B cell (primary cell): Measurements from ENCODE around the gene PLCE1. TPM values are rescaled to one million over a fixed set of nuclear protein-coding genes. Genes with fewer than 3 reads are reported as not detected.
"Not testable (repeated sequence)": the region's sequence is repeated elsewhere in the genome, so short reads cannot be mapped to it uniquely, and the experiment has no call there.

Experiments
- ATAC-seq: fragments of 200-7000 bp; cut with Tn5 transposase; one replicate; pipeline ENCODE4 v1.10.0; 2021; ENCODE audit warnings: low read depth, mild to moderate bottlenecking, moderate number of reproducible peaks, moderate library complexity
- CTCF ChIA-PET: fragments of 350-600 bp; sonication (Branson Sonifier 250); formaldehyde crosslinking; loops from one replicate; lab custom pipeline; 2021; ENCODE audit warnings: antibody characterized with exemption, inconsistent platforms; lab: Charles Lee
- POLR2A ChIA-PET: fragments of 350-600 bp; sonication (Branson Sonifier 250); formaldehyde crosslinking; loops from one replicate; lab custom pipeline; 2021; ENCODE audit warnings: antibody characterized with exemption; lab: Charles Lee
- DNase-seq: peaks from one replicate; pipeline ENCODE4 v3.0.0; 2013
- H2AFZ ChIP-seq: 2 replicates; pipeline ENCODE4 v1.6.1; 2012; ENCODE audit warnings: mild to moderate bottlenecking, low read depth, low read length; ENCODE audit not compliant: insufficient read depth, poor library complexity, severe bottlenecking
- H3K27ac ChIP-seq, 2 donors: 1 replicate in 1 of 2; 2 replicates in 1 of 2; pipeline ENCODE4 v1.5.1; 2012 to 2013; ENCODE audit warnings: low read length in 2 of 2, mild to moderate bottlenecking in 2 of 2, moderate library complexity in 1 of 2
- H3K27me3 ChIP-seq, 4 experiments: fragments of 200-600 bp in 1 of 4; sonication (generic) in 1 of 4; replicated peaks in 1 of 4; 1 replicate in 2 of 4; 2 replicates in 2 of 4; pipeline versions ENCODE4 v1.6.1 to v1.7.0; 2013 to 2016; ENCODE audit warnings: low read length in 3 of 4, mild to moderate bottlenecking in 2 of 4, mixed read lengths in 1 of 4, moderate library complexity in 1 of 4; ENCODE audit not compliant: insufficient read depth in 4 of 4, control insufficient read depth in 3 of 4; ENCODE audit errors: control extremely low read depth in 1 of 4
- H3K36me3 ChIP-seq, 2 experiments: replicated peaks in 1 of 2; 1 replicate in 1 of 2; 2 replicates in 1 of 2; pipeline versions ENCODE4 v1.6.1 to v1.7.1; 2013; ENCODE audit warnings: low read length in 1 of 2; ENCODE audit not compliant: insufficient read depth in 2 of 2, control insufficient read depth in 1 of 2; ENCODE audit errors: control extremely low read depth in 1 of 2, extremely low read depth in 1 of 2
- H3K4me1 ChIP-seq, 2 donors: fragments of 200-600 bp in 1 of 2; sonication (generic) in 1 of 2; 1 replicate in 1 of 2; 2 replicates in 1 of 2; pipeline versions ENCODE4 v1.5.1 to v1.6.1; 2013 to 2017; ENCODE audit warnings: low read length in 2 of 2; ENCODE audit not compliant: control insufficient read depth in 2 of 2, insufficient read depth in 2 of 2
- H3K4me2 ChIP-seq: replicated peaks from 2 replicates; pipeline ENCODE3; 2012; ENCODE audit warnings: mild to moderate bottlenecking, low read depth, low read length; ENCODE audit not compliant: poor library complexity, severe bottlenecking
- H3K4me3 ChIP-seq, 5 experiments: fragments of 200-600 bp in 1 of 5; sonication (generic) in 1 of 5; 1 replicate in 3 of 5; 2 replicates in 2 of 5; pipeline versions ENCODE4 v1.5.1 to v1.7.0; 2011 to 2016; ENCODE audit warnings: low read length in 4 of 5, mild to moderate bottlenecking in 4 of 5, low read depth in 2 of 5, control low read depth in 1 of 5, moderate library complexity in 1 of 5; ENCODE audit not compliant: insufficient read depth in 1 of 5; ENCODE audit errors: control extremely low read depth in 1 of 5, extremely low read depth in 1 of 5
- H3K79me2 ChIP-seq: fragments of 200-600 bp; sonication (generic); one replicate; pipeline ENCODE4 v1.6.0; 2016; ENCODE audit warnings: low read length; ENCODE audit not compliant: control insufficient read depth, insufficient read depth
- H3K9ac ChIP-seq: fragments of 200-600 bp; sonication (generic); 2 replicates; pipeline ENCODE4 v1.6.1; 2017; ENCODE audit warnings: mild to moderate bottlenecking, low read length, moderate library complexity
- H3K9me3 ChIP-seq, 3 donors: one replicate each; pipeline versions ENCODE4 v1.6.1 to v1.7.1; 2013; ENCODE audit warnings: low read length in 2 of 3; ENCODE audit not compliant: control insufficient read depth in 2 of 3, insufficient read depth in 1 of 3; ENCODE audit errors: control extremely low read depth in 1 of 3
- H4K20me1 ChIP-seq: 2 replicates; pipeline ENCODE4 v1.6.0; 2012; ENCODE audit warnings: mild to moderate bottlenecking, low read length; ENCODE audit not compliant: insufficient read depth, control insufficient read depth, poor library complexity, severe bottlenecking
- H3K27ac Mint-ChIP-seq: one replicate; pipeline ENCODE4 v1.8.0; 2021; ENCODE audit warnings: mixed read lengths
- H3K27me3 Mint-ChIP-seq: one replicate; pipeline ENCODE4 v1.8.0; 2021; ENCODE audit warnings: mixed read lengths
- H3K4me1 Mint-ChIP-seq: one replicate; pipeline ENCODE4 v1.8.0; 2021; ENCODE audit warnings: mixed read lengths
- H3K4me3 Mint-ChIP-seq: one replicate; pipeline ENCODE4 v1.8.0; 2021; ENCODE audit warnings: mixed read lengths
- H3K9me3 Mint-ChIP-seq: one replicate; pipeline ENCODE4 v1.8.0; 2022; ENCODE audit warnings: mixed read lengths; ENCODE audit not compliant: insufficient read depth
- EZH2 ChIP-seq: IDR thresholded peaks from 2 replicates; pipeline ENCODE4 v1.6.1; 2012; ENCODE audit warnings: borderline replicate concordance, low read depth, mild to moderate bottlenecking, moderate library complexity, low read length; ENCODE audit not compliant: insufficient read depth, poor library complexity, severe bottlenecking
- WGBS: methylation state at CpG from one replicate; pipeline ENCODE4 v1.1.5; 2013; ENCODE audit warnings: missing lambda C conversion rate; ENCODE audit not compliant: insufficient coverage; 5-methylcytosine and 5-hydroxymethylcytosine counted together
- intact Hi-C: fragments of 100-400 bp; cut with micrococcal nuclease; formaldehyde crosslinking; loops from one replicate; pipeline ENCODE4 v1.10.0; 2022
- polyA plus RNA-seq: library from polyadenylated mRNA; depleted of rRNA; stranded (reverse); fragments of >200 nt; gene quantifications from 2 replicates; pipeline ENCODE4 v1.2.3, GENCODE V29; 2012
- total RNA-seq, 2 donors: library from RNA; stranded (reverse); fragments of 120-200 nt in 1 of 2; gene quantifications; 1 replicate in 1 of 2; 2 replicates in 1 of 2; pipeline versions ENCODE4 v1.2.3 to v1.2.4, GENCODE V29; 2013 to 2022
- TF ChIP-seq, protein P1 (sequence below): fragments of 200-600 bp; IDR thresholded peaks from one replicate; pipeline ENCODE4 v1.8.0; 2022; ENCODE audit warnings: antibody characterized with exemption, mild to moderate bottlenecking

The PLCE1 gene
- total and polyA plus RNA-seq, 2 donors (not counting 1 experiment from before 2014, with no cell fraction given): not detected

DNA sequence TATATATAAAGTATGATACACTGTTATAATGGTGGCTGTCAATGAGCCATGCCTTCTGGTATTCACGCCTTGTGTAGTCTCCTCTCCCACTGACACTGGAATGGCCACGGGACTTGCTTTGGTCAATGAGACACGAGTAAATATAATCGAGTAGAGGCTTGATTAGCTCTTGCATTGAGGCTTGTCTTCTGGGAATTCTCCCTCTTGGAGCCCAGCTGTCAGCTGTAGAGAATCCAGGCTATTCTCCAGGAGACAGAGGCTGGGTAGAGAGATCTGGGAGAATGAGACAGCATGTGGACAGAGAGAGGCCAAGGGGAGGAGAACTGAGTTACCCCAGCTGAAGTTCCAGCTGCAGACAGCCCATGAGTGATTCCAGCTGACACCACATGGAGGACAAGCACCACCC is 25.2 kb upstream of the PLCE1 start:
- no peaks in the 10 kb centered on the region for H4K20me1 ChIP-seq
- H3K9me3 ChIP-seq: peaks cover 0 to 4% (median 0%) of the 10 kb centered on the region in 3 donors
- CTCF ChIA-PET: no interaction called here
- no peak for DNase-seq
- no peaks in the 10 kb centered on the region for H3K79me2 ChIP-seq
- H3K27me3 ChIP-seq: no peaks in the 10 kb centered on the region
- Mint-ChIP-seq H3K9me3 (no peaks in the 10 kb centered on the region), H3K27me3 (no peaks in the 10 kb centered on the region), H3K4me3 (no peak overlapping the region), H3K4me1 (no peaks in the 10 kb centered on the region), H3K27ac (no peak overlapping the region)
- POLR2A ChIA-PET: no interaction called here
- no peak overlapping the region for H3K4me3 ChIP-seq
- H2AFZ ChIP-seq: no peak overlapping the region
- ATAC-seq: no peak
- 100% methylated on average over 3 of the region's 4 CpGs for WGBS
- TF ChIP-seq, protein P1, sequence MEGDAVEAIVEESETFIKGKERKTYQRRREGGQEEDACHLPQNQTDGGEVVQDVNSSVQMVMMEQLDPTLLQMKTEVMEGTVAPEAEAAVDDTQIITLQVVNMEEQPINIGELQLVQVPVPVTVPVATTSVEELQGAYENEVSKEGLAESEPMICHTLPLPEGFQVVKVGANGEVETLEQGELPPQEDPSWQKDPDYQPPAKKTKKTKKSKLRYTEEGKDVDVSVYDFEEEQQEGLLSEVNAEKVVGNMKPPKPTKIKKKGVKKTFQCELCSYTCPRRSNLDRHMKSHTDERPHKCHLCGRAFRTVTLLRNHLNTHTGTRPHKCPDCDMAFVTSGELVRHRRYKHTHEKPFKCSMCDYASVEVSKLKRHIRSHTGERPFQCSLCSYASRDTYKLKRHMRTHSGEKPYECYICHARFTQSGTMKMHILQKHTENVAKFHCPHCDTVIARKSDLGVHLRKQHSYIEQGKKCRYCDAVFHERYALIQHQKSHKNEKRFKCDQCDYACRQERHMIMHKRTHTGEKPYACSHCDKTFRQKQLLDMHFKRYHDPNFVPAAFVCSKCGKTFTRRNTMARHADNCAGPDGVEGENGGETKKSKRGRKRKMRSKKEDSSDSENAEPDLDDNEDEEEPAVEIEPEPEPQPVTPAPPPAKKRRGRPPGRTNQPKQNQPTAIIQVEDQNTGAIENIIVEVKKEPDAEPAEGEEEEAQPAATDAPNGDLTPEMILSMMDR: no peak
- TF ChIP-seq EZH2: no peak
- no peaks in the 10 kb centered on the region for H3K4me1 ChIP-seq
- H3K9ac ChIP-seq: no peak overlapping the region
- no peak overlapping the region for H3K4me2 ChIP-seq
- H3K36me3 ChIP-seq: no peaks in the 10 kb centered on the region
- no peak overlapping the region for H3K27ac ChIP-seq
- intact Hi-C loops: no loop called here

DNA sequence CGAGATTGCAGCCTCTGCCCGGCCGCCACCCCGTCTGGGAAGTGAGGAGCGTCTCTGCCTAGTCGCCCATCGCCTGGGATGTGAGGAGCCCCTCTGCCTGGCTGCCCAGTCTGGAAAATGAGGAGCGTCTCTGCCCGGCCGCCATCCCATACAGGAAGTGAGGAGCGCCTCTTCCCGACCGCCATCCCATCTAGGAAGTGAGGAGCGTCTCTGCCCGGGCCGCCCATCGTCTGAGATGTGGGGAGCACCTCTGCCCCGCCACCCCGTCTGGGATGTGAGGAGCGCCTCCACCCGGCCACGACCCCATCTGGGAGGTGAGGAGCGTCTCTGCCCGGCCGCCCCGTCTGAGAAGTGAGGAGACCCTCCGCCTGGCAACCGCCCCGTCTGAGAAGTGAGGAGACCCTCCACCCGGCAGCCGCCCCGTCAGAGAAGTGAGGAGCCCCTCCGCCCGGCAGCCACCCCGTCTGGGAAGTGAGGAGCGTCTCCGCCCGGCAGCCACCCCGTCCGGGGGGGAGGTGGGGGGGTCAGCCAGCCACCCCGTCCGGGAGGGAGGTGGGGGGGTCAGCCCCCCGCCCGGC is 23.2 kb upstream of the PLCE1 start:
- intact Hi-C loops, H3K4me1 Mint-ChIP-seq, H4K20me1 ChIP-seq, H3K4me3 ChIP-seq, H2AFZ ChIP-seq, H3K9me3 ChIP-seq, H3K4me1 ChIP-seq, H3K27me3 ChIP-seq, H3K9me3 Mint-ChIP-seq, H3K4me3 Mint-ChIP-seq, POLR2A ChIA-PET, H3K27me3 Mint-ChIP-seq, H3K9ac ChIP-seq, H3K27ac ChIP-seq, H3K4me2 ChIP-seq, H3K36me3 ChIP-seq, H3K27ac Mint-ChIP-seq, DNase-seq, CTCF ChIA-PET, ATAC-seq, H3K79me2 ChIP-seq: not testable (repeated sequence)
- WGBS: 97% methylated on average over 29 of the region's 44 CpGs
